ENCODE measurements around the gene TBC1D2.

- TF ChIP-seq CTCF (IDR thresholded peaks at IDR 0.05) (no peak), POLR2A (IDR thresholded peaks at IDR 0.05) (no peak)
Observed at GRCh38 chr9:98302150-98302549, 46.7 kb upstream of the TBC1D2 start.

Data from body of pancreas (tissue), 4 donors.